ENCODE results near the gene LAMA3. TPM values are rescaled to one million over a fixed set of nuclear protein-coding genes. Genes with fewer than 3 reads are reported as not detected.

The LAMA3 gene
- total and polyA plus RNA-seq, 2 of the 13 experiments (the other 11 are each of a cell fraction or from before 2014, with no cell fraction given), result 0.45 to 2.2 TPM

DNA sequence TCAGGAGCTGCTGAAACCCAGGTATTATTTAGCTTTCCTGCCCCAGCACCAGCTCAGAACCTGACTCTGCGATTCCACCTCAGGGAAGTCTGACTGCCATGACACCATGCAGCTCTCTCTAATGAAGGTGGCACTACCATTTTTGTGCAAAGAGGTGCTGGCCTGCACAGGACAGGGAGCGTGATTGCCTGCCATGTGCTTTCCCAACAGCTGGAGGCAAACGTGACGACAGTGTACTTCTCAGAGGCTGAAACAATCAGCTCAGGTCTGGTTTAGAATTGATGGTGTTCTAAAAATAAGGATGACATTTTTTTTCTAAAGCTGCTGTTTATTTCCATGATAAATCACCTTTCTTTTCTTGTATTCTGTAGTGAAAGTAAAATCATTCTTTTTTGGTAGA is 250.1 kb downstream of the LAMA3 start:
- in situ Hi-C loops (cut with HindIII; ENCODE audit: extremely low pct_ligation_motif_present, low pct_unique_long_range_greater_than_20kb), result no loop called here
- intact Hi-C loops (cut with micrococcal nuclease; ENCODE audit: unreplicated experiment), result no loop called here
- peaks cover 3% of the 10 kb centered on the region; the same call in 1 of the 2 replicates for H3K4me1 ChIP-seq (ENCODE audit: insufficient read depth, low read length)
- no peak overlapping the region for H3K9ac ChIP-seq (ENCODE audit: insufficient read depth, low read depth, low read length)
- no peak overlapping the region for H3K4me3 ChIP-seq (replicated peaks in 1 of 3; ENCODE audit: insufficient read depth in 1 of 3, low read depth in 2 of 3, low read length in 3 of 3)
- ATAC-seq (no peak), DNase-seq (ENCODE audit: low spot score) (no peak), FAIRE-seq (no peak)
- H2AFZ ChIP-seq (ENCODE audit: low read length), result no peak overlapping the region
- no peaks in the 10 kb centered on the region for H3K36me3 ChIP-seq (replicated peaks in 1 of 2; ENCODE audit: control insufficient read depth in 1 of 2, insufficient read depth in 2 of 2, low read length in 2 of 2)
- ChIA-PET CTCF (ENCODE audit: low intra/inter-chr PET ratio, low total read pairs) (no interaction called here), POLR2A (no interaction called here)
- H3K4me2 ChIP-seq (ENCODE audit: low read depth, low read length), result no peak overlapping the region
- H3K79me2 ChIP-seq (ENCODE audit: insufficient read depth, low read length), result no peaks in the 10 kb centered on the region
- H3K27ac ChIP-seq (ENCODE audit: extremely low read length, insufficient read depth, low read length), result no peak overlapping the region
- H4K20me1 ChIP-seq (ENCODE audit: insufficient read depth, low read length), result no peaks in the 10 kb centered on the region
- H3K27me3 ChIP-seq (ENCODE audit: control insufficient read depth in 1 of 2, insufficient read depth in 2 of 2, low read length in 2 of 2), result peaks cover 0 to 2% of the 10 kb centered on the region in 2 experiments; a peak in 2 of 5 replicates
- 88% methylated on average over 4 of the region's 4 CpGs for whole genome bisulfite sequencing (ENCODE audit: low lambda C conversion rate)
- H3K9me3 ChIP-seq (ENCODE audit: low read length), result no peaks in the 10 kb centered on the region
- no TSS peak for BruUV-seq (replicated peaks)
- TF ChIP-seq, protein P1, sequence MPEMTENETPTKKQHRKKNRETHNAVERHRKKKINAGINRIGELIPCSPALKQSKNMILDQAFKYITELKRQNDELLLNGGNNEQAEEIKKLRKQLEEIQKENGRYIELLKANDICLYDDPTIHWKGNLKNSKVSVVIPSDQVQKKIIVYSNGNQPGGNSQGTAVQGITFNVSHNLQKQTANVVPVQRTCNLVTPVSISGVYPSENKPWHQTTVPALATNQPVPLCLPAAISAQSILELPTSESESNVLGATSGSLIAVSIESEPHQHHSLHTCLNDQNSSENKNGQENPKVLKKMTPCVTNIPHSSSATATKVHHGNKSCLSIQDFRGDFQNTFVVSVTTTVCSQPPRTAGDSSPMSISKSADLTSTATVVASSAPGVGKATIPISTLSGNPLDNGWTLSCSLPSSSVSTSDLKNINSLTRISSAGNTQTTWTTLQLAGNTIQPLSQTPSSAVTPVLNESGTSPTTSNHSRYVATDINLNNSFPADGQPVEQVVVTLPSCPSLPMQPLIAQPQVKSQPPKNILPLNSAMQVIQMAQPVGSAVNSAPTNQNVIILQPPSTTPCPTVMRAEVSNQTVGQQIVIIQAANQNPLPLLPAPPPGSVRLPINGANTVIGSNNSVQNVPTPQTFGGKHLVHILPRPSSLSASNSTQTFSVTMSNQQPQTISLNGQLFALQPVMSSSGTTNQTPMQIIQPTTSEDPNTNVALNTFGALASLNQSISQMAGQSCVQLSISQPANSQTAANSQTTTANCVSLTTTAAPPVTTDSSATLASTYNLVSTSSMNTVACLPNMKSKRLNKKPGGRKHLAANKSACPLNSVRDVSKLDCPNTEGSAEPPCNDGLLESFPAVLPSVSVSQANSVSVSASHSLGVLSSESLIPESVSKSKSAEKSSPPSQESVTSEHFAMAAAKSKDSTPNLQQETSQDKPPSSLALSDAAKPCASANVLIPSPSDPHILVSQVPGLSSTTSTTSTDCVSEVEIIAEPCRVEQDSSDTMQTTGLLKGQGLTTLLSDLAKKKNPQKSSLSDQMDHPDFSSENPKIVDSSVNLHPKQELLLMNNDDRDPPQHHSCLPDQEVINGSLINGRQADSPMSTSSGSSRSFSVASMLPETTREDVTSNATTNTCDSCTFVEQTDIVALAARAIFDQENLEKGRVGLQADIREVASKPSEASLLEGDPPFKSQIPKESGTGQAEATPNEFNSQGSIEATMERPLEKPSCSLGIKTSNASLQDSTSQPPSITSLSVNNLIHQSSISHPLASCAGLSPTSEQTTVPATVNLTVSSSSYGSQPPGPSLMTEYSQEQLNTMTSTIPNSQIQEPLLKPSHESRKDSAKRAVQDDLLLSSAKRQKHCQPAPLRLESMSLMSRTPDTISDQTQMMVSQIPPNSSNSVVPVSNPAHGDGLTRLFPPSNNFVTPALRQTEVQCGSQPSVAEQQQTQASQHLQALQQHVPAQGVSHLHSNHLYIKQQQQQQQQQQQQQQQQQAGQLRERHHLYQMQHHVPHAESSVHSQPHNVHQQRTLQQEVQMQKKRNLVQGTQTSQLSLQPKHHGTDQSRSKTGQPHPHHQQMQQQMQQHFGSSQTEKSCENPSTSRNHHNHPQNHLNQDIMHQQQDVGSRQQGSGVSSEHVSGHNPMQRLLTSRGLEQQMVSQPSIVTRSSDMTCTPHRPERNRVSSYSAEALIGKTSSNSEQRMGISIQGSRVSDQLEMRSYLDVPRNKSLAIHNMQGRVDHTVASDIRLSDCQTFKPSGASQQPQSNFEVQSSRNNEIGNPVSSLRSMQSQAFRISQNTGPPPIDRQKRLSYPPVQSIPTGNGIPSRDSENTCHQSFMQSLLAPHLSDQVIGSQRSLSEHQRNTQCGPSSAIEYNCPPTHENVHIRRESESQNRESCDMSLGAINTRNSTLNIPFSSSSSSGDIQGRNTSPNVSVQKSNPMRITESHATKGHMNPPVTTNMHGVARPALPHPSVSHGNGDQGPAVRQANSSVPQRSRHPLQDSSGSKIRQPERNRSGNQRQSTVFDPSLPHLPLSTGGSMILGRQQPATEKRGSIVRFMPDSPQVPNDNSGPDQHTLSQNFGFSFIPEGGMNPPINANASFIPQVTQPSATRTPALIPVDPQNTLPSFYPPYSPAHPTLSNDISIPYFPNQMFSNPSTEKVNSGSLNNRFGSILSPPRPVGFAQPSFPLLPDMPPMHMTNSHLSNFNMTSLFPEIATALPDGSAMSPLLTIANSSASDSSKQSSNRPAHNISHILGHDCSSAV (CRISPR knock-in tag; IDR thresholded peaks at IDR 0.05; ENCODE audit: borderline replicate concordance), result no peak
- TF ChIP-seq NRL (CRISPR knock-in tag; IDR thresholded peaks at IDR 0.05; ENCODE audit: borderline replicate concordance) (no peak), KDM3A (CRISPR knock-in tag; IDR thresholded peaks at IDR 0.05; ENCODE audit: low read depth) (no peak), NR2F2 (IDR thresholded peaks at IDR 0.05; ENCODE audit: borderline replicate concordance, low read depth) (no peak), ZNF841 (CRISPR knock-in tag; IDR thresholded peaks at IDR 0.05; ENCODE audit: borderline replicate concordance) (no peak), REL (CRISPR knock-in tag; conservative IDR thresholded peaks at IDR 0.05) (no peak)
- TF ChIP-seq, protein P2, sequence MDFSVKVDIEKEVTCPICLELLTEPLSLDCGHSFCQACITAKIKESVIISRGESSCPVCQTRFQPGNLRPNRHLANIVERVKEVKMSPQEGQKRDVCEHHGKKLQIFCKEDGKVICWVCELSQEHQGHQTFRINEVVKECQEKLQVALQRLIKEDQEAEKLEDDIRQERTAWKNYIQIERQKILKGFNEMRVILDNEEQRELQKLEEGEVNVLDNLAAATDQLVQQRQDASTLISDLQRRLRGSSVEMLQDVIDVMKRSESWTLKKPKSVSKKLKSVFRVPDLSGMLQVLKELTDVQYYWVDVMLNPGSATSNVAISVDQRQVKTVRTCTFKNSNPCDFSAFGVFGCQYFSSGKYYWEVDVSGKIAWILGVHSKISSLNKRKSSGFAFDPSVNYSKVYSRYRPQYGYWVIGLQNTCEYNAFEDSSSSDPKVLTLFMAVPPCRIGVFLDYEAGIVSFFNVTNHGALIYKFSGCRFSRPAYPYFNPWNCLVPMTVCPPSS (IDR thresholded peaks at IDR 0.05), result no peak
- TF ChIP-seq, protein P3, sequence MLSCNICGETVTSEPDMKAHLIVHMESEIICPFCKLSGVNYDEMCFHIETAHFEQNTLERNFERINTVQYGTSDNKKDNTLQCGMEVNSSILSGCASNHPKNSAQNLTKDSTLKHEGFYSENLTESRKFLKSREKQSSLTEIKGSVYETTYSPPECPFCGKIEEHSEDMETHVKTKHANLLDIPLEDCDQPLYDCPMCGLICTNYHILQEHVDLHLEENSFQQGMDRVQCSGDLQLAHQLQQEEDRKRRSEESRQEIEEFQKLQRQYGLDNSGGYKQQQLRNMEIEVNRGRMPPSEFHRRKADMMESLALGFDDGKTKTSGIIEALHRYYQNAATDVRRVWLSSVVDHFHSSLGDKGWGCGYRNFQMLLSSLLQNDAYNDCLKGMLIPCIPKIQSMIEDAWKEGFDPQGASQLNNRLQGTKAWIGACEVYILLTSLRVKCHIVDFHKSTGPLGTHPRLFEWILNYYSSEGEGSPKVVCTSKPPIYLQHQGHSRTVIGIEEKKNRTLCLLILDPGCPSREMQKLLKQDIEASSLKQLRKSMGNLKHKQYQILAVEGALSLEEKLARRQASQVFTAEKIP (CRISPR knock-in tag; IDR thresholded peaks at IDR 0.05; ENCODE audit: borderline replicate concordance), result no peak
- TF ChIP-seq, protein P4, sequence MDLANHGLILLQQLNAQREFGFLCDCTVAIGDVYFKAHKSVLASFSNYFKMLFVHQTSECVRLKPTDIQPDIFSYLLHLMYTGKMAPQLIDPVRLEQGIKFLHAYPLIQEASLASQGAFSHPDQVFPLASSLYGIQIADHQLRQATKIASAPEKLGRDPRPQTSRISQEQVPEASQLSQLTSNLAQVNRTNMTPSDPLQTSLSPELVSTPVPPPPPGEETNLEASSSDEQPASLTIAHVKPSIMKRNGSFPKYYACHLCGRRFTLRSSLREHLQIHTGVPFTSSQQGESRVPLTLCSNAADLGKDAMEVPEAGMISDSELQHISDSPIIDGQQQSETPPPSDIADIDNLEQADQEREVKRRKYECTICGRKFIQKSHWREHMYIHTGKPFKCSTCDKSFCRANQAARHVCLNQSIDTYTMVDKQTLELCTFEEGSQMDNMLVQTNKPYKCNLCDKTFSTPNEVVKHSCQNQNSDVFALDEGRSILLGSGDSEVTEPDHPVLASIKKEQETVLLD (CRISPR knock-in tag; IDR thresholded peaks at IDR 0.05; ENCODE audit: low read depth), result no peak
